Neural progenitor cell (in vitro differentiated cells): ENCODE results near the gene ZCRB1. TPM values are rescaled to one million over a fixed set of nuclear protein-coding genes. Genes with fewer than 3 reads are reported as not detected.

ENCODE experiments used
- DNase-seq: peaks from one replicate; pipeline ENCODE4 v3.0.0-alpha.2; 2016; ENCODE audit warnings: low spot score
- H2AFZ ChIP-seq: fragments of 200-600 bp; sonication (generic); replicated peaks from 2 replicates; pipeline ENCODE4 v1.6.1; 2016; ENCODE audit warnings: antibody characterized with exemption
- H3F3A ChIP-seq: fragments of 200-600 bp; sonication (generic); 2 replicates; pipeline ENCODE4 v1.6.1; 2016; ENCODE audit warnings: antibody characterized with exemption, low read depth
- H3K27ac ChIP-seq: fragments of 200-600 bp; sonication (generic); 2 replicates; pipeline ENCODE4 v1.5.1; 2016; ENCODE audit warnings: mild to moderate bottlenecking
- H3K27me3 ChIP-seq: fragments of 200-600 bp; sonication (generic); 2 replicates; pipeline ENCODE4 v1.6.1; 2016; ENCODE audit warnings: mild to moderate bottlenecking, moderate library complexity
- H3K36me3 ChIP-seq: fragments of 200-600 bp; sonication (generic); 2 replicates; pipeline ENCODE4 v1.5.1; 2016
- H3K4me1 ChIP-seq: fragments of 200-600 bp; sonication (generic); 2 replicates; pipeline ENCODE4 v1.6.1; 2016; ENCODE audit warnings: mixed run types
- H3K4me2 ChIP-seq: fragments of 200-600 bp; sonication (generic); 2 replicates; pipeline ENCODE4 v1.6.1; 2016
- H3K4me3 ChIP-seq: fragments of 200-600 bp; sonication (generic); 2 replicates; pipeline ENCODE4 v1.5.1; 2016
- H3K79me2 ChIP-seq: fragments of 200-600 bp; sonication (generic); 2 replicates; pipeline ENCODE4 v1.6.1; 2016; ENCODE audit warnings: low read depth
- H3K9ac ChIP-seq: fragments of 200-600 bp; sonication (generic); 2 replicates; pipeline ENCODE4 v1.6.1; 2016
- H3K9me3 ChIP-seq: fragments of 200-600 bp; sonication (generic); 2 replicates; pipeline ENCODE4 v1.5.1; 2016; ENCODE audit warnings: low read depth
- H4K20me1 ChIP-seq: fragments of 200-600 bp; sonication (generic); 2 replicates; pipeline ENCODE4 v1.6.1; 2016; ENCODE audit warnings: low read depth
- H3K27ac Mint-ChIP-seq: 3 replicates; pipeline ENCODE4 v1.8.0; 2021; ENCODE audit warnings: mixed read lengths
- H3K27me3 Mint-ChIP-seq: 2 replicates; pipeline ENCODE4 v1.8.0; 2022; ENCODE audit warnings: low read depth, mild to moderate bottlenecking, inconsistent platforms, moderate library complexity, mixed read lengths; ENCODE audit not compliant: insufficient read depth
- H3K36me3 Mint-ChIP-seq: 3 replicates; pipeline ENCODE4 v1.8.0; 2021; ENCODE audit warnings: mixed read lengths
- H3K4me1 Mint-ChIP-seq: 3 replicates; pipeline ENCODE4 v1.8.0; 2021; ENCODE audit warnings: mixed read lengths
- H3K4me3 Mint-ChIP-seq: 3 replicates; pipeline ENCODE4 v1.8.0; 2021; ENCODE audit warnings: mild to moderate bottlenecking, moderate library complexity, mixed read lengths
- H3K9me3 Mint-ChIP-seq: 3 replicates; pipeline ENCODE4 v1.8.0; 2020; ENCODE audit warnings: mixed read lengths
- EZH2 ChIP-seq: fragments of 200-600 bp; sonication (generic); IDR thresholded peaks from 2 replicates; pipeline ENCODE4 v1.6.1; 2017; ENCODE audit warnings: antibody characterized with exemption, mild to moderate bottlenecking, moderate library complexity
- EZH2phosphoT487 ChIP-seq: fragments of 200-600 bp; sonication (generic); IDR thresholded peaks from 2 replicates; pipeline ENCODE4 v1.6.1; 2017; ENCODE audit warnings: antibody characterized with exemption
- total RNA-seq: library from RNA; depleted of rRNA; stranded (reverse); fragments of >200 nt; gene quantifications from 2 replicates; pipeline ENCODE4 v1.2.3, GENCODE V29; 2015; ENCODE audit warnings: low replicate concordance
- TF ChIP-seq, protein P1 (sequence below): fragments of 200-600 bp; sonication (generic); IDR thresholded peaks from 2 replicates; pipeline ENCODE4 v1.5.1; 2017; ENCODE audit warnings: antibody characterized with exemption, mild to moderate bottlenecking

ZCRB1 gene
- total RNA-seq, 1 donor from 2014 or later: 84.7 TPM

DNA sequence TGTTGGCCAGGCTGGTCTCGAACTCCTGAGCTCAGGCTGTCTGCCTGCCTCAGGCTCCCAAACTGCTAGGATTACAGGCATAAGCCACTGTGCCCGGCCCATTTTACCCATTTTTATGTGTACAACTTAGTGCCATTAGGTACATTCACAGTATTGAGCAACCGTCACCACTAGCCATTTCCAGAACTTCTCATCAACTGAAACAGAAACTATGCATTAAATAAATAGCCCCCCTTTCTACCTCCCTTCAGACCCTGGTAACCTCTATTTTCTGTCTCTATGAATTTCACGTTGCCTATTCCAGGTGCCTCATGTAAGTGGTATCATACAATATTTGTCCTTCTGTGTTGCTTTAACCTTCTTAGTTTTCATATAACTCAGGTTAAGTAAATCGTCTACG is 15.9 kb downstream of the ZCRB1 start:
- TF ChIP-seq, protein P1, sequence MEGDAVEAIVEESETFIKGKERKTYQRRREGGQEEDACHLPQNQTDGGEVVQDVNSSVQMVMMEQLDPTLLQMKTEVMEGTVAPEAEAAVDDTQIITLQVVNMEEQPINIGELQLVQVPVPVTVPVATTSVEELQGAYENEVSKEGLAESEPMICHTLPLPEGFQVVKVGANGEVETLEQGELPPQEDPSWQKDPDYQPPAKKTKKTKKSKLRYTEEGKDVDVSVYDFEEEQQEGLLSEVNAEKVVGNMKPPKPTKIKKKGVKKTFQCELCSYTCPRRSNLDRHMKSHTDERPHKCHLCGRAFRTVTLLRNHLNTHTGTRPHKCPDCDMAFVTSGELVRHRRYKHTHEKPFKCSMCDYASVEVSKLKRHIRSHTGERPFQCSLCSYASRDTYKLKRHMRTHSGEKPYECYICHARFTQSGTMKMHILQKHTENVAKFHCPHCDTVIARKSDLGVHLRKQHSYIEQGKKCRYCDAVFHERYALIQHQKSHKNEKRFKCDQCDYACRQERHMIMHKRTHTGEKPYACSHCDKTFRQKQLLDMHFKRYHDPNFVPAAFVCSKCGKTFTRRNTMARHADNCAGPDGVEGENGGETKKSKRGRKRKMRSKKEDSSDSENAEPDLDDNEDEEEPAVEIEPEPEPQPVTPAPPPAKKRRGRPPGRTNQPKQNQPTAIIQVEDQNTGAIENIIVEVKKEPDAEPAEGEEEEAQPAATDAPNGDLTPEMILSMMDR: no peak
- no peak for TF ChIP-seq EZH2phosphoT487
- TF ChIP-seq EZH2: no peak
- Histone ChIP-seq H3K79me2 (no peaks in the 10 kb centered on the region), H3K9ac (no peak overlapping the region), H4K20me1 (no peaks in the 10 kb centered on the region), H3K9me3 (no peaks in the 10 kb centered on the region), H3K4me1 (no peaks in the 10 kb centered on the region), H3K4me2 (no peak overlapping the region), H3K27ac (no peak overlapping the region), H3K4me3 (no peak overlapping the region), H3K36me3 (peaks cover 8% of the 10 kb centered on the region), H3F3A (no peaks in the 10 kb centered on the region), H3K27me3 (no peaks in the 10 kb centered on the region), H2AFZ (no peak overlapping the region)
- Mint-ChIP-seq H3K4me1 (no peaks in the 10 kb centered on the region), H3K4me3 (no peak overlapping the region), H3K36me3 (peaks cover 7% of the 10 kb centered on the region), H3K27me3 (peaks cover 2% of the 10 kb centered on the region), H3K27ac (no peak overlapping the region), H3K9me3 (no peaks in the 10 kb centered on the region)
- no peak for DNase-seq

DNA sequence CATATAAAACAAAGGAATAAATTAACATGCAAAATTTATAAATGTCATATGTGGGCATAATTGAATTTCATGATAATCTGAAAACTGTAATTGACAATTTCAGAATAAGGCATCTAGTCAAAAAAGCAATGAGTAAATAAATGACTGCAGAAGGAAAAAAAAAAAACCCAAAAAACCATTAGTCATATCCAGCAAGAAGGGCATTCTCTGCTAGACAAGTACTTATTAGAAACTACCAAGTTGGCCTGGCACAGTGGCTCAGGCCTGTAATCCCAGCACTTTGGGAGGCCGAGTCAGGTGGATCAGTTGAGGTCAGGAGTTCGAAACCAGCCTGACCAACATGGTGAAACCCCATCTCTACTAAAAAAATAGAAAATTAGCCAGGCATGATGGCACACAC is 17.5 kb downstream of the ZCRB1 start:
- no peak overlapping the region for H3K27ac ChIP-seq
- no peaks in the 10 kb centered on the region for H3K27me3 ChIP-seq
- H3K4me3 ChIP-seq: no peak overlapping the region
- no peaks in the 10 kb centered on the region for H3K9me3 Mint-ChIP-seq
- no peaks in the 10 kb centered on the region for H3F3A ChIP-seq
- H3K9me3 ChIP-seq: no peaks in the 10 kb centered on the region
- H3K27me3 Mint-ChIP-seq: peaks cover 2% of the 10 kb centered on the region
- no peaks in the 10 kb centered on the region for H4K20me1 ChIP-seq
- H3K4me3 Mint-ChIP-seq: no peak overlapping the region
- TF ChIP-seq, protein P1: no peak
- TF ChIP-seq EZH2 (no peak), EZH2phosphoT487 (no peak)
- H3K36me3 ChIP-seq: peaks cover 3% of the 10 kb centered on the region
- no peaks in the 10 kb centered on the region for H3K4me1 ChIP-seq
- no peak overlapping the region for H2AFZ ChIP-seq
- no peaks in the 10 kb centered on the region for H3K79me2 ChIP-seq
- H3K27ac Mint-ChIP-seq: no peak overlapping the region
- H3K9ac ChIP-seq: no peak overlapping the region
- no peak for DNase-seq
- peaks cover 5% of the 10 kb centered on the region for H3K36me3 Mint-ChIP-seq
- H3K4me2 ChIP-seq: no peak overlapping the region
- H3K4me1 Mint-ChIP-seq: no peaks in the 10 kb centered on the region

DNA sequence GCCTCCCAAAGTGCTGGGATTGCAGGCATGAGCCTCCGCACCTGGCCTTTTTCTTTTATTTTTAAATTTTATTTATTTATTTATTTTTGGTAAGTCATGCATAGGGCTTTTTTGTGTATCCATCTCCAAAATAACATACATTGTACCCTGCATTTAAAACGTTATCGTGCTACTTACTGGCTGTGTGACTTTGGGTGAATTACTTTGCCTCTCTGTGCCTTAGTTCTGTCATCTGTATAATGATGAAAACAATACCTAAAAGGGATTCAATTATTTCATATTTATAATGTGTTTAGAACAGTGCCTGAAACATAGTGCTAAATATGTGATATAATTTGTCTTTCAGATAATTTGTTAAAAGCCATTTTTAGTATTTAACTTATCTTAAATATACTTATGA is 19.6 kb downstream of the ZCRB1 start:
- Histone ChIP-seq H3K27me3 (no peaks in the 10 kb centered on the region), H3K9me3 (no peaks in the 10 kb centered on the region), H3F3A (no peaks in the 10 kb centered on the region), H3K9ac (no peak overlapping the region), H3K4me3 (no peak overlapping the region), H3K36me3 (no peaks in the 10 kb centered on the region), H4K20me1 (no peaks in the 10 kb centered on the region), H3K27ac (no peak overlapping the region), H2AFZ (no peak overlapping the region), H3K4me2 (no peak overlapping the region), H3K79me2 (no peaks in the 10 kb centered on the region), H3K4me1 (no peaks in the 10 kb centered on the region)
- Mint-ChIP-seq H3K4me3 (no peak overlapping the region), H3K9me3 (no peaks in the 10 kb centered on the region), H3K27ac (no peak overlapping the region), H3K4me1 (no peaks in the 10 kb centered on the region), H3K27me3 (peaks cover 2% of the 10 kb centered on the region), H3K36me3 (no peaks in the 10 kb centered on the region)
- no peak for DNase-seq
- no peak for TF ChIP-seq EZH2phosphoT487
- TF ChIP-seq, protein P1: no peak
- no peak for TF ChIP-seq EZH2
